Measurements from ENCODE around the gene GPER1.

DNA sequence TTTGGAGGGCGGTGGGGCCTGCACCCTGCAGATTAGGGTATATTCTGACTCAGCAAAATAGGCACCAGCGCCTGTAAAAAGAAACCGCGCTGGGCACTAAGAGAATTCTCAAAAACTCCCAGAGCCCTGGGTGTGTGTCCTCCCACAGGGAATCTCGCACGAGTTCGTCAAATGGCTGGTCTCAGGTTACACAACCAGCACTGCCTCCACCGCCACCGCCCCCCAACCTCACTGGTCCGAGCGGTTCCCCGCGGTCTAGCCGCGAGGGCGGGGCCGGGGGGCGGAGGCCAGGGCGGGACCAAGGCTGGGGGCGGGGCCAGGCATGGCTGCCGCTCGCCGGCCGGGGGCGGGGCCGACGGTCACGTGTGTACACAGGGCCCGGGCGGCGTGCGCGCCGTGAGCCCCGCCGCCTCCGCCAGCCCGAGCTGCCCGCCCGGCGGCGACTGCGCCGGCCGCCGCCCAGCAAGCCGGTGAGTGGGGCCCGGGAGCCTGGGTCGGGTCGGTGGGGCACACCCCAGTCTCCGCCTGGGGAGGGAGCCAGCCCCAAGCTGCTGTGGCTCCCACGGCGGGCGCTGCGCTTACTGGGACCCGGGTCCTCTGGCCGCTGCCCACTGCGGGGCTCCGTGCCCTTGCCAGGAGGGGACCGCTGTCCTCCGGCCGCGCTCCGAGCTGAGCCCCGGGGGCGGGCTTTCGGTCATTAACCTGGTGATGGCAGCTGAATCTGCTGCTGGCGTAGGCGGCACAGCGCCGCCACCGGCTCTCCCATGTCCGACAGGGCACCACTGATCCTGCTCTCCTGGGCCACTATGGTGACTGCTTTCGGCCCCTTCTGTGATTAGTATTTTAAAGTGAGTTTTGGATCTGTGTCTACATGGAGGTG lies 43.5 kb upstream of the GPER1 start, which contains the start of gene GPR146:
- TF ChIP-seq, protein P1, sequence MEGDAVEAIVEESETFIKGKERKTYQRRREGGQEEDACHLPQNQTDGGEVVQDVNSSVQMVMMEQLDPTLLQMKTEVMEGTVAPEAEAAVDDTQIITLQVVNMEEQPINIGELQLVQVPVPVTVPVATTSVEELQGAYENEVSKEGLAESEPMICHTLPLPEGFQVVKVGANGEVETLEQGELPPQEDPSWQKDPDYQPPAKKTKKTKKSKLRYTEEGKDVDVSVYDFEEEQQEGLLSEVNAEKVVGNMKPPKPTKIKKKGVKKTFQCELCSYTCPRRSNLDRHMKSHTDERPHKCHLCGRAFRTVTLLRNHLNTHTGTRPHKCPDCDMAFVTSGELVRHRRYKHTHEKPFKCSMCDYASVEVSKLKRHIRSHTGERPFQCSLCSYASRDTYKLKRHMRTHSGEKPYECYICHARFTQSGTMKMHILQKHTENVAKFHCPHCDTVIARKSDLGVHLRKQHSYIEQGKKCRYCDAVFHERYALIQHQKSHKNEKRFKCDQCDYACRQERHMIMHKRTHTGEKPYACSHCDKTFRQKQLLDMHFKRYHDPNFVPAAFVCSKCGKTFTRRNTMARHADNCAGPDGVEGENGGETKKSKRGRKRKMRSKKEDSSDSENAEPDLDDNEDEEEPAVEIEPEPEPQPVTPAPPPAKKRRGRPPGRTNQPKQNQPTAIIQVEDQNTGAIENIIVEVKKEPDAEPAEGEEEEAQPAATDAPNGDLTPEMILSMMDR (optimal IDR thresholded peaks at IDR 0.05 in 1 of 3, IDR thresholded peaks at IDR 0.05 in 1 of 3, conservative IDR thresholded peaks at IDR 0.05 in 1 of 3; ENCODE audit: extremely low read depth in 1 of 3, insufficient read depth in 2 of 3, low read length in 3 of 3) = peak; percentile 50 to 72 (median 58)
- TF ChIP-seq EZH2 (IDR thresholded peaks at IDR 0.05; ENCODE audit: low read length) = no peak
